Measurements from ENCODE around the gene LY6G5B. TPM values are rescaled to one million over a fixed set of nuclear protein-coding genes. Genes with fewer than 3 reads are reported as not detected.

LY6G5B gene
- total RNA-seq, 4 donors from 2014 or later, result 2.9 to 4.0 (median 3.2) TPM

DNA sequence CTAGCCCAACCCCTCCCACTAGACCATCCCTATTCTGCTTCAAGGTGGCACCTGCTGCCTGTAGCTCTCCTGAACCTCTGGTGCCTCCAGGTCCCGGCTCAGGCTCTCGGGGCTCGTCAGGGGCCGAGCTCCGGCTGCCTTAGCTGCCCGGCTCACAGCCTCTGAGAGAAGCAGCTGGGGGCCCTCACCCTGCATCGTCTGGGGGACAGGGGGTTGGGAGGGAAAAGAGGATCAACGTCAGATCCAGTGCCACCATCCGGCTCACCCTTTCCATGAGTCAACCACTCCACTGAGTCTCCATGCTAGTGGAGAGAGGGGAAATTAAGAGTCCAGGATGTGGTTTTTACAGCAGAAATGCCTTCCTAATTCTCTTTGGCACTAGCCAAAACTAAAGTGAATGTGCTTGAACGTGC lies 30.3 kb upstream of the LY6G5B start:
- 49% methylated on average over 4 of the region's 10 CpGs for whole genome bisulfite sequencing

DNA sequence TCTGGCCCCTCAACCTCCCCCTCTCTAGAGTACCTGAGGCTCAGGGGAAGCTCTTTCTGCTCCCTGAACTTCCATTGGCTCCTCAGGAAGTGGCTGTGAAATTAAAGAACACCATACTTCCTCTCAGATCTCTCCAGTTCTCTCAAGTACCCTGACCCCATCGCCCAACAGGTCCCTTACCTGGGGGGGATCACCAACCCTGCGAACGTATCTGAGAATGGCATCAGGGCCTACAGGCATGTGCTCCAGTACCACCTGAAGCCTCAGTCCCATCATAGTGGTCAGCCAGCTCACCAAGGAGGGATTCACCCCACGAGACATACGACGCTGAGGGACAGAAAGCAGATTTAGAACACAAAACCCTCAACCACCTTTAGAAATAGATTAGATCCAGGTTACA lies 29.2 kb upstream of the LY6G5B start:
- Histone ChIP-seq H3K4me1 (no peaks in the 10 kb centered on the region), H3K27me3 (no peaks in the 10 kb centered on the region), H3K9me3 (no peaks in the 10 kb centered on the region), H3K27ac (replicated peaks in 1 of 4) (no peak overlapping the region), H3K4me3 (no peak overlapping the region), H3K36me3 (peaks cover 97 to 100% (median 100%) of the 10 kb centered on the region in 4 donors)
- intact Hi-C loops (cut with DNase I), result no loop called here
- TF ChIP-seq, protein P1, sequence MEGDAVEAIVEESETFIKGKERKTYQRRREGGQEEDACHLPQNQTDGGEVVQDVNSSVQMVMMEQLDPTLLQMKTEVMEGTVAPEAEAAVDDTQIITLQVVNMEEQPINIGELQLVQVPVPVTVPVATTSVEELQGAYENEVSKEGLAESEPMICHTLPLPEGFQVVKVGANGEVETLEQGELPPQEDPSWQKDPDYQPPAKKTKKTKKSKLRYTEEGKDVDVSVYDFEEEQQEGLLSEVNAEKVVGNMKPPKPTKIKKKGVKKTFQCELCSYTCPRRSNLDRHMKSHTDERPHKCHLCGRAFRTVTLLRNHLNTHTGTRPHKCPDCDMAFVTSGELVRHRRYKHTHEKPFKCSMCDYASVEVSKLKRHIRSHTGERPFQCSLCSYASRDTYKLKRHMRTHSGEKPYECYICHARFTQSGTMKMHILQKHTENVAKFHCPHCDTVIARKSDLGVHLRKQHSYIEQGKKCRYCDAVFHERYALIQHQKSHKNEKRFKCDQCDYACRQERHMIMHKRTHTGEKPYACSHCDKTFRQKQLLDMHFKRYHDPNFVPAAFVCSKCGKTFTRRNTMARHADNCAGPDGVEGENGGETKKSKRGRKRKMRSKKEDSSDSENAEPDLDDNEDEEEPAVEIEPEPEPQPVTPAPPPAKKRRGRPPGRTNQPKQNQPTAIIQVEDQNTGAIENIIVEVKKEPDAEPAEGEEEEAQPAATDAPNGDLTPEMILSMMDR (IDR thresholded peaks at IDR 0.05), result no peak
- TF ChIP-seq POLR2A (IDR thresholded peaks at IDR 0.05; ENCODE audit: low read depth) (no peak), EP300 (IDR thresholded peaks at IDR 0.05) (no peak)
- WGBS, result 93% methylated on average over 6 of the region's 6 CpGs
- no peak for DNase-seq (ENCODE audit: extremely low spot score)

More for the DNA sequence above, 30.3 kb upstream of the LY6G5B start:
- Histone ChIP-seq H3K36me3 (peaks cover 97 to 100% (median 99%) of the 10 kb centered on the region in 4 donors), H3K4me3 (no peak overlapping the region), H3K4me1 (no peaks in the 10 kb centered on the region), H3K9me3 (no peaks in the 10 kb centered on the region), H3K27me3 (no peaks in the 10 kb centered on the region), H3K27ac (replicated peaks in 1 of 4) (no peak overlapping the region)
- TF ChIP-seq EP300 (IDR thresholded peaks at IDR 0.05), result no peak
- no peak for TF ChIP-seq POLR2A (IDR thresholded peaks at IDR 0.05; ENCODE audit: low read depth)
- TF ChIP-seq, protein P1 (IDR thresholded peaks at IDR 0.05), result no peak
- TF ChIP-seq POLR2AphosphoS5 (IDR thresholded peaks at IDR 0.05), result no peak
- intact Hi-C loops (cut with DNase I), result no loop called here
- DNase-seq (ENCODE audit: extremely low spot score), result no peak

DNA sequence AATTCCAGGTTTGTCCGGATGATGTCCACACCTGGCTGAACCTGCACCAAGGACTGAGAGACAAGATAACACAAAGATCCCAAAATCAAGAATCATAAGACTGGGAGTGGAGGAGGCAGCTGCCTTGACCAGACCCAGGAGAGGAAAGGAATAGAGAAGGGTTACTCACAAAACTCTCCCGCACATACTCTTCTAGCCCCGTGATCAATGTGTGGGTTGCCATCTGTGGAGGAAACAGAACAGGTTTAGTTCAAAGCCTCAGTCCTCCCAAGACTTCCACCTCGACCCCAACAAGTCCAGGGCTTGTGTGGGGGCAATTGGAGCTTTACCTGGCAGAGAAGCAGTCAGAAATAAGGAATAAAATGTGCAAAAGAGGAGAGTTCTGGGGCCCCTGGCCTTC lies 28.4 kb upstream of the LY6G5B start:
- peaks cover 97 to 100% (median 100%) of the 10 kb centered on the region in 4 donors for H3K36me3 ChIP-seq
- intact Hi-C loops (cut with DNase I), result no loop called here

DNA sequence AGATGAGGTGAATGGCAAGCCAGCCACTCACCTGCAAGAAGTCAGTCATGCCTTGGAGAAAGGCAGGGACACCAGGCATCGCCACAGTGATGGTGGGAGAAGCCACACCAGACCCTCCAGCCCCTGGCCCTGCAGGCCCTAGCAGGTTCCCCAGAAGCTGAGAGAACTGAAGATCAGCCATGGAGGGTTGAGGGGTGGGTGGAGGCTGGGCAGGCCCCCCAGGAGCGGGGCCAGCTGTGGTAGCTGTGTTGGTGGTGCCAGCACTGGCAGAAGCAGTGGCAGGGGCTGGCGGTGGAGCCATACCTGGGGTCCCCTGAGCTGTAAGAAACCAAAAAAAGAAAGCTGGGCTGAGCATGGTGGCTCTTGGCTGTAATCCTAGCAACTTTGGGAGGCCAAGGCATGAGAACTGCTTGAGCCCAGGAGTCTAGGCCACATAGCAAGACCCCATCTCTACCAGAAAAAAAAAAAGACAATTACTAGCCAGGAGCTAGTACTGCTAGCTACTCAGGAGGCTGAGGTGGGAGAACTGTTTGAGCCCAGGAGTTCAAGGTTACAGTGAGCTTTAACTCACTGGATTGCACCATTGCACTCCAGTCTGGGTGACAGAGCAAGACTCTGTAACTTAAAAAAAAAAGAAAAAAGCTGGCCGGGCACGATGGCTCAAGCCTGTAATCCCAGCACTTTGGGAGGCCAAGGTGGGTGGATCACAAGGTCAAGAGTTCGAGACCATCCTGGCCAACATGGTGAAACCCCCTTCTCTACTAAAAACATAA lies 26.8 kb upstream of the LY6G5B start:
- intact Hi-C loops (cut with DNase I), result no loop called here
- H3K27ac ChIP-seq (replicated peaks in 1 of 4), result no peak overlapping the region

More for the DNA sequence above, 28.4 kb upstream of the LY6G5B start:
- no peaks in the 10 kb centered on the region for H3K4me1 ChIP-seq
- H3K27me3 ChIP-seq, result no peaks in the 10 kb centered on the region
- WGBS, result 81% methylated on average over 4 of the region's 4 CpGs
- TF ChIP-seq POLR2A (IDR thresholded peaks at IDR 0.05; ENCODE audit: low read depth) (no peak), EP300 (IDR thresholded peaks at IDR 0.05) (no peak), POLR2AphosphoS5 (IDR thresholded peaks at IDR 0.05) (no peak)
- TF ChIP-seq, protein P1 (IDR thresholded peaks at IDR 0.05), result no peak
- no peak for DNase-seq (ENCODE audit: extremely low spot score)
- no peaks in the 10 kb centered on the region for H3K9me3 ChIP-seq
- no peak overlapping the region for H3K4me3 ChIP-seq
- H3K27ac ChIP-seq (replicated peaks in 1 of 4), result no peak overlapping the region

More for the DNA sequence above, 26.8 kb upstream of the LY6G5B start:
- H3K4me3 ChIP-seq, result no peak overlapping the region
- no peak for DNase-seq (ENCODE audit: extremely low spot score)
- H3K4me1 ChIP-seq, result no peaks in the 10 kb centered on the region
- TF ChIP-seq EP300 (IDR thresholded peaks at IDR 0.05) (no peak), POLR2AphosphoS5 (IDR thresholded peaks at IDR 0.05) (no peak), POLR2A (IDR thresholded peaks at IDR 0.05; ENCODE audit: low read depth) (no peak)
- TF ChIP-seq, protein P1 (IDR thresholded peaks at IDR 0.05), result no peak
- WGBS, result 90% methylated on average over 5 of the region's 6 CpGs
- H3K36me3 ChIP-seq, result peaks cover 95 to 100% (median 99%) of the 10 kb centered on the region in 4 donors
- H3K9me3 ChIP-seq, result no peaks in the 10 kb centered on the region
- H3K27me3 ChIP-seq, result no peaks in the 10 kb centered on the region
